OCI-LY1 (cell line): ENCODE measurements around the gene LRRC8B.

Experiments used
- H2AFZ ChIP-seq: fragments of 200-600 bp; sonication (generic), shearing (Covaris generic); 2 replicates; pipeline ENCODE4 v1.6.0; 2014; ENCODE audit warnings: antibody characterized with exemption, mild to moderate bottlenecking, low read length
- H3F3A ChIP-seq: fragments of 200-600 bp; sonication (generic), shearing (Covaris generic); 2 replicates; pipeline ENCODE4 v1.6.0; 2014; ENCODE audit warnings: mild to moderate bottlenecking, antibody characterized with exemption, low read length, moderate library complexity; ENCODE audit not compliant: insufficient read depth
- H3K27ac ChIP-seq: fragments of 200-600 bp; sonication (generic); 2 replicates; pipeline ENCODE4 v1.5.1; 2014; ENCODE audit warnings: low read length, mixed run types, mild to moderate bottlenecking, low read depth; ENCODE audit not compliant: poor library complexity, severe bottlenecking
- H3K27me3 ChIP-seq: fragments of 200-600 bp; sonication (generic); 2 replicates; pipeline ENCODE4 v1.6.0; 2014; ENCODE audit warnings: antibody characterized with exemption, mild to moderate bottlenecking, low read length, moderate library complexity; ENCODE audit not compliant: insufficient read depth
- H3K36me3 ChIP-seq: fragments of 200-600 bp; sonication (generic); 2 replicates; pipeline ENCODE4 v1.6.1; 2014; ENCODE audit warnings: mild to moderate bottlenecking, antibody characterized with exemption, low read length, moderate library complexity, mixed read lengths; ENCODE audit not compliant: insufficient read depth
- H3K4me1 ChIP-seq: fragments of 200-600 bp; sonication (generic); 2 replicates; pipeline ENCODE4 v1.5.1; 2014; ENCODE audit warnings: mild to moderate bottlenecking, low read length, moderate library complexity; ENCODE audit not compliant: insufficient read depth, severe bottlenecking
- H3K4me2 ChIP-seq: fragments of 200-600 bp; sonication (generic), shearing (Covaris generic); 2 replicates; pipeline ENCODE4 v1.6.1; 2014; ENCODE audit warnings: low read length
- H3K4me3 ChIP-seq: fragments of 200-600 bp; sonication (generic); 2 replicates; pipeline ENCODE4 v1.5.1; 2014; ENCODE audit warnings: low read length, low read depth, mild to moderate bottlenecking, mixed read lengths; ENCODE audit not compliant: poor library complexity, severe bottlenecking
- H3K79me2 ChIP-seq: fragments of 200-600 bp; shearing (Covaris generic); 2 replicates; pipeline ENCODE4 v1.6.1; 2016; ENCODE audit warnings: mixed run types, low read length, mixed read lengths; ENCODE audit not compliant: insufficient read depth
- H3K9ac ChIP-seq: fragments of 200-600 bp; sonication (generic), shearing (Covaris generic); 2 replicates; pipeline ENCODE4 v1.6.1; 2014; ENCODE audit warnings: mild to moderate bottlenecking, low read length, mixed read lengths
- H3K9me2 ChIP-seq: fragments of 200-600 bp; sonication (generic), shearing (Covaris generic); 2 replicates; pipeline ENCODE4 v1.6.1; 2014; ENCODE audit warnings: low read depth, mild to moderate bottlenecking, low read length, mixed read lengths
- H3K9me3 ChIP-seq: fragments of 200-600 bp; shearing (Covaris generic); 2 replicates; pipeline ENCODE4 v1.6.1; 2014; ENCODE audit warnings: low read length, mixed read lengths
- H4K20me1 ChIP-seq: fragments of 200-600 bp; sonication (generic), shearing (Covaris generic); 2 replicates; pipeline ENCODE4 v1.6.0; 2016; ENCODE audit warnings: mild to moderate bottlenecking, low read length; ENCODE audit not compliant: insufficient read depth
- EZH2 ChIP-seq: fragments of 200-600 bp; sonication (generic), shearing (Covaris generic); IDR thresholded peaks from 2 replicates; pipeline ENCODE4 v1.8.0; 2017; ENCODE audit warnings: borderline replicate concordance, mixed run types, mild to moderate bottlenecking, antibody characterized with exemption, low read length, moderate library complexity, mixed read lengths
- TF ChIP-seq, protein P1 (sequence below): fragments of 200-600 bp; sonication (generic), shearing (Covaris generic); IDR thresholded peaks from 2 replicates; pipeline ENCODE4 v1.5.1; 2017; ENCODE audit warnings: mild to moderate bottlenecking, antibody characterized with exemption, low read length, moderate library complexity, mixed read lengths

The LRRC8B gene

DNA sequence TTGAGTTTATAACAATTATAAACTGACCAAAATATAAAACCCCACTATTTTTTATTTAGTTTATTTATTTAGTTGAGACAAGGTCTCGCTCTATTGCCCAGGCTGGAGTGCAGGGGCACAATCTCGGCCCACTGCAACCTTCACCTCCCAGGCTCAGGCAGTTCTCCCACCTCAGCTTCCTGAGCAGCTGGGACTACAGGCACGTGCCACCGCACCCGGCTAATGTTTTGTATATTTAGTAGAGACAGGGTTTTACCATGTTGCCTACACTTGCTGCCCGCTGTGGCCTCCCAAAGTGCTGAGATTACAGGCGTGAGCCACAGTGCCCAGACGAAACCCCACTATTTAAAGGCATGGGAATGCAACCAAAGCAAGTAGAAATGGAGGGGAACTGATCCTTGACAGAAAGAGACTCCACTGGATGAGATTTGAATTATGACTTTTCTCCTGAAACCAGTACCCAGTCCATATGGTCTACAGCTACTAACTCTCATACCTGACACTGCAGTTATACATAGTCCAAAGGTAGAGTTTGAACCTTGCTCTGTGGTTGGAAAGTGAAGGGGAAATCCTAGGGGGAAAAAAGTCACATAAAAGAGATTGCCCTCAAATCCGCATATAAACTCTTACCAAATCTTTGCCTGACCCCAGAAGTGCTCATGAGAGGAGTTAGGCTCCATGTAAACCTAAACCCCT lies 119.6 kb downstream of the LRRC8B start:
- Histone ChIP-seq H3F3A (no peaks in the 10 kb centered on the region), H3K79me2 (peaks cover 8% of the 10 kb centered on the region; the same call in 1 of the 2 replicates), H3K27me3 (no peaks in the 10 kb centered on the region), H3K27ac (no peak overlapping the region), H2AFZ (no peak overlapping the region), H3K9ac (no peak overlapping the region), H3K9me2 (no peaks in the 10 kb centered on the region), H3K4me2 (no peak overlapping the region), H4K20me1 (no peaks in the 10 kb centered on the region), H3K4me1 (peaks cover under 1% of the 10 kb centered on the region), H3K9me3 (0 out of 2 replicates have a peak, but pooled peaks cover 2% of the 10 kb centered on the region), H3K4me3 (no peak overlapping the region), H3K36me3 (no peaks in the 10 kb centered on the region)
- TF ChIP-seq, protein P1, sequence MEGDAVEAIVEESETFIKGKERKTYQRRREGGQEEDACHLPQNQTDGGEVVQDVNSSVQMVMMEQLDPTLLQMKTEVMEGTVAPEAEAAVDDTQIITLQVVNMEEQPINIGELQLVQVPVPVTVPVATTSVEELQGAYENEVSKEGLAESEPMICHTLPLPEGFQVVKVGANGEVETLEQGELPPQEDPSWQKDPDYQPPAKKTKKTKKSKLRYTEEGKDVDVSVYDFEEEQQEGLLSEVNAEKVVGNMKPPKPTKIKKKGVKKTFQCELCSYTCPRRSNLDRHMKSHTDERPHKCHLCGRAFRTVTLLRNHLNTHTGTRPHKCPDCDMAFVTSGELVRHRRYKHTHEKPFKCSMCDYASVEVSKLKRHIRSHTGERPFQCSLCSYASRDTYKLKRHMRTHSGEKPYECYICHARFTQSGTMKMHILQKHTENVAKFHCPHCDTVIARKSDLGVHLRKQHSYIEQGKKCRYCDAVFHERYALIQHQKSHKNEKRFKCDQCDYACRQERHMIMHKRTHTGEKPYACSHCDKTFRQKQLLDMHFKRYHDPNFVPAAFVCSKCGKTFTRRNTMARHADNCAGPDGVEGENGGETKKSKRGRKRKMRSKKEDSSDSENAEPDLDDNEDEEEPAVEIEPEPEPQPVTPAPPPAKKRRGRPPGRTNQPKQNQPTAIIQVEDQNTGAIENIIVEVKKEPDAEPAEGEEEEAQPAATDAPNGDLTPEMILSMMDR, result no peak
- no peak for TF ChIP-seq EZH2

DNA sequence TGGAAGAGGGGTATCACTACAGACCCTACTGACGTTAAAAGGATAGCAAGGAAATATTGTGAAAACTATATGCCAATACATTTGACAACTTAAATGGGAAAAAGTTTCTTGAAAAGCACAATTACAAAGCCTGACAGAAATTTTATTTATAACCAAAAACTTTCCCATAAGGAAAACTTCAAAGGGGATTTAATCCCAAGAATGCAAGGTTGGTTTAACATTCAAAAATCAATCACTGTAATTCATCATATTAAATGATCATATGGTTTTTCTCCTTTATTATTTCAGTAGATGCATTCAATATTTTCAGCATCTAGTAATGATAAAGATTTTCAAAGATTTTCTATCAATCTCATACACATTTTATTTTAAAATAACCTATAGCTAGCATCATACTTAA lies 121.6 kb downstream of the LRRC8B start:
- Histone ChIP-seq H3K9ac (no peak overlapping the region), H3K4me1 (peaks cover 4% of the 10 kb centered on the region), H3K9me2 (no peaks in the 10 kb centered on the region), H3K9me3 (0 out of 2 replicates have a peak, but pooled peaks cover 2% of the 10 kb centered on the region), H3K27ac (no peak overlapping the region), H3K36me3 (no peaks in the 10 kb centered on the region), H3K27me3 (no peaks in the 10 kb centered on the region), H3K4me3 (no peak overlapping the region), H3K4me2 (no peak overlapping the region), H3K79me2 (peaks cover 4% of the 10 kb centered on the region; the same call in 1 of the 2 replicates), H3F3A (no peaks in the 10 kb centered on the region), H2AFZ (no peak overlapping the region), H4K20me1 (no peaks in the 10 kb centered on the region)
- no peak for TF ChIP-seq EZH2
- TF ChIP-seq, protein P1, result no peak
